Peyer's patch (tissue), 4 donors: Measurements from ENCODE around the gene KRTAP10-5.

ENCODE experiments used
- POLR2A ChIP-seq, 2 donors: fragments of 450-650 bp; IDR thresholded peaks; one replicate each; pipeline ENCODE4 v1.5.1; 2017; ENCODE audit warnings: antibody characterized with exemption in 2 of 2, mild to moderate bottlenecking in 2 of 2, moderate library complexity in 2 of 2
- TF ChIP-seq, protein P1 (sequence below), 6 experiments: fragments of 450-650 bp in 4 of 6; fragments of 200-600 bp in 2 of 6; sonication (generic) in 1 of 6; IDR thresholded peaks; one replicate each; pipeline ENCODE4 v1.5.1; 2017 to 2019; ENCODE audit warnings: antibody characterized with exemption in 6 of 6, mild to moderate bottlenecking in 3 of 6, moderate library complexity in 1 of 6

DNA sequence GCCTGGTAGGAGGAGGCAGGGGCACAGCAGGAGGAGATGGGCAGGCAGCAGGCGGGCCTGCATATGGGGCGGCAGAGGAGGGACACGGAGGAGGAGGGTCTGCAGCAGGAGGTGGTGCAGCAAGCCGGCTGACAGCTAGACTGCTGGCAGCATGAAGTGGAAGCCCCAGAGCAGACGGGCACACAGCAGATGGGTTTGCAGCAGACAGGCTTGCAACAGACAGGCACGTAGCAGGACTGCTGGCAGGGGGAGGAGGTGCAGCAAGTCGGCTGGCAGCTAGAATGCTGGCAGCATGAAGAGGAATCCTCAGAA lies 615 bp downstream of the KRTAP10-5 start:
- TF ChIP-seq, protein P1, sequence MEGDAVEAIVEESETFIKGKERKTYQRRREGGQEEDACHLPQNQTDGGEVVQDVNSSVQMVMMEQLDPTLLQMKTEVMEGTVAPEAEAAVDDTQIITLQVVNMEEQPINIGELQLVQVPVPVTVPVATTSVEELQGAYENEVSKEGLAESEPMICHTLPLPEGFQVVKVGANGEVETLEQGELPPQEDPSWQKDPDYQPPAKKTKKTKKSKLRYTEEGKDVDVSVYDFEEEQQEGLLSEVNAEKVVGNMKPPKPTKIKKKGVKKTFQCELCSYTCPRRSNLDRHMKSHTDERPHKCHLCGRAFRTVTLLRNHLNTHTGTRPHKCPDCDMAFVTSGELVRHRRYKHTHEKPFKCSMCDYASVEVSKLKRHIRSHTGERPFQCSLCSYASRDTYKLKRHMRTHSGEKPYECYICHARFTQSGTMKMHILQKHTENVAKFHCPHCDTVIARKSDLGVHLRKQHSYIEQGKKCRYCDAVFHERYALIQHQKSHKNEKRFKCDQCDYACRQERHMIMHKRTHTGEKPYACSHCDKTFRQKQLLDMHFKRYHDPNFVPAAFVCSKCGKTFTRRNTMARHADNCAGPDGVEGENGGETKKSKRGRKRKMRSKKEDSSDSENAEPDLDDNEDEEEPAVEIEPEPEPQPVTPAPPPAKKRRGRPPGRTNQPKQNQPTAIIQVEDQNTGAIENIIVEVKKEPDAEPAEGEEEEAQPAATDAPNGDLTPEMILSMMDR (IDR thresholded peaks at IDR 0.05) = no peak
- TF ChIP-seq POLR2A (IDR thresholded peaks at IDR 0.05) = no peak
